ENCODE results near the gene ITGA2. TPM values are rescaled to one million over a fixed set of nuclear protein-coding genes. Genes with fewer than 3 reads are reported as not detected.

The ITGA2 gene
- total and polyA plus RNA-seq, 9 of the 15 experiments (the other 6 are each of a cell fraction or from before 2014, with no cell fraction given), result 0.01 to 0.09 (median 0.03) TPM; not detected in 5

GRCh38 chr5:53133020-53133419 is 143.9 kb downstream of the ITGA2 start (continued):
- TF ChIP-seq JUND (IDR thresholded peaks at IDR 0.05; ENCODE audit: borderline replicate concordance, low read depth, low read length) (no peak), JUND (tag; IDR thresholded peaks at IDR 0.05; ENCODE audit: borderline replicate concordance, low read depth, low read length) (no peak), FOXJ3 (CRISPR knock-in tag; IDR thresholded peaks at IDR 0.05) (no peak), SMAD2 (IDR thresholded peaks at IDR 0.05; ENCODE audit: low read depth, low read length) (no peak), CHD1 (IDR thresholded peaks at IDR 0.05; ENCODE audit: low read length) (no peak), NFIC (IDR thresholded peaks at IDR 0.05) (peak; percentile 51), SOX6 (IDR thresholded peaks at IDR 0.05) (peak; percentile 74), ZNF311 (CRISPR knock-in tag; IDR thresholded peaks at IDR 0.05) (no peak), CREM (IDR thresholded peaks at IDR 0.05; ENCODE audit: low read depth) (no peak), DPF2 (IDR thresholded peaks at IDR 0.05) (peak; percentile 61), IRF1 (CRISPR knock-in tag; IDR thresholded peaks at IDR 0.05; ENCODE audit: borderline replicate concordance) (no peak), HMG20B (CRISPR knock-in tag; IDR thresholded peaks at IDR 0.05) (no peak), ZNF143 (CRISPR knock-in tag; IDR thresholded peaks at IDR 0.05) (no peak), RFX7 (CRISPR knock-in tag; IDR thresholded peaks at IDR 0.05) (no peak), TAL1 (IDR thresholded peaks at IDR 0.05) (peak; percentile 77), ARID3A (IDR thresholded peaks at IDR 0.05; ENCODE audit: borderline replicate concordance, low read depth, low read length) (no peak), XRCC5 (IDR thresholded peaks at IDR 0.05; ENCODE audit: low read depth, low read length) (no peak), NONO (IDR thresholded peaks at IDR 0.05; ENCODE audit: low read depth in 2 of 2, low read length in 1 of 2) (no peak), MAX (CRISPR knock-in tag; IDR thresholded peaks at IDR 0.05) (no peak), ZNF347 (CRISPR knock-in tag; IDR thresholded peaks at IDR 0.05; ENCODE audit: low read depth) (no peak), KLF16 (IDR thresholded peaks at IDR 0.05) (peak; percentile 72), FOXJ2 (tag; IDR thresholded peaks at IDR 0.05) (no peak), MBD2 (IDR thresholded peaks at IDR 0.05; ENCODE audit: borderline replicate concordance, low read depth) (no peak)
- TF ChIP-seq, protein P1, sequence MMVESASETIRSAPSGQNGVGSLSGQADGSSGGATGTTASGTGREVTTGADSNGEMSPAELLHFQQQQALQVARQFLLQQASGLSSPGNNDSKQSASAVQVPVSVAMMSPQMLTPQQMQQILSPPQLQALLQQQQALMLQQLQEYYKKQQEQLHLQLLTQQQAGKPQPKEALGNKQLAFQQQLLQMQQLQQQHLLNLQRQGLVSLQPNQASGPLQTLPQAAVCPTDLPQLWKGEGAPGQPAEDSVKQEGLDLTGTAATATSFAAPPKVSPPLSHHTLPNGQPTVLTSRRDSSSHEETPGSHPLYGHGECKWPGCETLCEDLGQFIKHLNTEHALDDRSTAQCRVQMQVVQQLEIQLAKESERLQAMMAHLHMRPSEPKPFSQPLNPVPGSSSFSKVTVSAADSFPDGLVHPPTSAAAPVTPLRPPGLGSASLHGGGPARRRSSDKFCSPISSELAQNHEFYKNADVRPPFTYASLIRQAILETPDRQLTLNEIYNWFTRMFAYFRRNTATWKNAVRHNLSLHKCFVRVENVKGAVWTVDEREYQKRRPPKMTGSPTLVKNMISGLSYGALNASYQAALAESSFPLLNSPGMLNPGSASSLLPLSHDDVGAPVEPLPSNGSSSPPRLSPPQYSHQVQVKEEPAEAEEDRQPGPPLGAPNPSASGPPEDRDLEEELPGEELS (CRISPR knock-in tag; IDR thresholded peaks at IDR 0.05; ENCODE audit: borderline replicate concordance), result no peak

Data from K562 (cell line).